ENCODE results near the gene TREM1. TPM values are rescaled to one million over a fixed set of nuclear protein-coding genes. Genes with fewer than 3 reads are reported as not detected.

TREM1 gene
- total RNA-seq: 1 to 10 TPM in 1 of 2 donors, under 1 TPM in 1; 0.55 to 1.3 TPM
- polyA plus RNA-seq (ENCODE audit: insufficient read length in 2 of 2): under 1 TPM; 0.41 to 0.49 TPM
- long read RNA-seq, donor 1: 0 reads
- long read RNA-seq, donor 2: 0 reads
- long read RNA-seq, donor 3: 0 reads
- long read RNA-seq, donor 4: 0 reads

DNA sequence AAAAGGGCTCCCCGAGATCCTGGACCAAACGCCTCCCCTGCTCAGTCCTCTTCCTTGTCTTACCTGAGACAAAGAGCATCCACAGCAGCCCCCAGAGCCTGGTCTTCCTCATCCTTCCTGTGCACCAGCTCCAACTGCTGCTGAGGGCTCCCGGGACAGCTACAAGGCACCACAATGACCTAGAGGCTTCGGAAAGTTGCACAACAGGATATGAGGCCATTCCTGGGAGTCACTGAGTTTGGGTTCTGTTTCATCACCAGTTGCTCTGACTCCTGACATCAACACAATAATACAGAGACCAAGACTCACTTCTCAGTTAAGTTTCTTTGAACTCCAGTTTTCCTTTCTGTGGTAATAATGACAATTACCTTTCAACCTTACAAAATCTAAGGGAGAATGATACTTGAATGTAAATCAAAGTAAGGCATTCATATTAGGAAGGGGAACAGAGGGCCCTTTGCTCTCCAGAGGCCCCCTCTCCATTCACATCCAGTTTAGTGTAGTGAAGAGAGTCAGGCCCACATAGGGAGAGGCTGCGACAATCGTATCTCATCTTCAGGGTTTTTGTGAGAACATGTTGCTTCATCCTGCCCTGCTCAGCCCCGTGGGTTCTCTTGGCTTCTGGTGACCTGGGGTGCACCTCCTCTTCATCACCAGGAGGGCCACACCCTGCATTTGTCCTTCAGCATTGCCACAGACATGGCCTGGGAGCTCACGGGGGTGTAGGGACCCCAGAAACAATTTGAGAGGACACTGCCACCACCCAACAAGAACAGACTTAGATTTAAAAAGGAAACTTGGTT, at the start of gene TREM1:
Gene TREM1, minus strand, starts transcription at position 139 of the 803 bp plus-strand sequence. Its CDS starts 27 bp downstream, at position 112.
- Histone ChIP-seq H3K36me3 (ENCODE audit: control insufficient read depth, insufficient read depth, low read length) (no peaks in the 10 kb centered on the region), H3K27ac (ENCODE audit: low read depth, low read length) (peak within 1 kb of the TSS; percentile 25), H3K4me1 (ENCODE audit: control insufficient read depth, insufficient read depth, low read length) (peaks cover 7% of the 10 kb centered on the region), H3K9me3 (ENCODE audit: control insufficient read depth, insufficient read depth, low read length) (no peaks in the 10 kb centered on the region), H3K27me3 (ENCODE audit: control insufficient read depth, insufficient read depth, low read length) (no peaks in the 10 kb centered on the region), H3K4me3 (ENCODE audit: low read depth, low read length) (no peak within 1 kb of the TSS)
- WGBS (ENCODE audit: insufficient coverage): 67% methylated on average over 7 of the region's 8 CpGs
- DNase-seq (ENCODE audit: low read depth in 4 of 6, low spot score in 6 of 6): no peak

DNA sequence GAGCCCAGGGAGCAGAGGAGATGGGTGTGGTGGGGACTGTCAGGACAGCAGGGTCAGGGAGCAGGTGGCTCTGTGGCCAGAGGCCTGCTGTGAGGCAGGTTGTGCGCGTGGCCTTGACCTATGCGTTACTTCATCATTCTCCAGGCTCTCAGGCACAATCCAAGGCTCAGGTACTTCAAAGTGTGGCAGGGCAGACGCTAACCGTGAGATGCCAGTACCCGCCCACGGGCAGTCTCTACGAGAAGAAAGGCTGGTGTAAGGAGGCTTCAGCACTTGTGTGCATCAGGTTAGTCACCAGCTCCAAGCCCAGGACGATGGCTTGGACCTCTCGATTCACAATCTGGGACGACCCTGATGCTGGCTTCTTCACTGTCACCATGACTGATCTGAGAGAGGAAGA, 49.5 kb upstream of the TREM1 start:
- Histone ChIP-seq H3K27me3 (ENCODE audit: control insufficient read depth, insufficient read depth, low read length) (no peaks in the 10 kb centered on the region), H3K36me3 (ENCODE audit: control insufficient read depth, insufficient read depth, low read length) (no peaks in the 10 kb centered on the region), H3K4me3 (ENCODE audit: low read depth, low read length) (no peak overlapping the region), H3K27ac (ENCODE audit: low read depth, low read length) (no peak overlapping the region), H3K4me1 (ENCODE audit: control insufficient read depth, insufficient read depth, low read length) (peaks cover 5% of the 10 kb centered on the region), H3K9me3 (ENCODE audit: control insufficient read depth, insufficient read depth, low read length) (no peaks in the 10 kb centered on the region)
- WGBS (ENCODE audit: insufficient coverage): 91% methylated on average over 11 of the region's 11 CpGs
- no peak for DNase-seq (ENCODE audit: low read depth in 4 of 6, low spot score in 6 of 6)

DNA sequence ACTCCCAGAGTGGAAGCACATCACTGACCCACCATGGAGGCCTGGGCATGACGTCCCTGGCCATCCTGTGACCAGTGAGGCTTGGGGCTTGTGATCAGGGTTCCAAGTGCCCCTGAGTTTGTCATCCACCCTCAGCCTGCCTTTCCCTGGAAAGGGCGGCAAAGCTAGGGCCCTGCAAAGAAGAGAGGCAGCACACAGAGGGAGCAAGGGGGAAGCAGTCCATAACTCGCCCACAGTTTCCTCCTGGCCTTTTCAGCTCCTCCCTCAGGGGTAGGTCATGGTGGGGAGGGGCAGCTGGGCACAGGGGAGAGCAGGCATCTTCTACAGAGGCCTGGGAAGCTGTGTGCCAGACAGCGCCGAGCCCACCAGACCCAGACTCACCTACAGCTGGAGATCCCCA, 48.8 kb upstream of the TREM1 start, which contains the start of gene NCR2:
Gene NCR2, plus strand, starts transcription at position 313 of the 400 bp plus-strand sequence. CDS start 269 bp downstream, outside the sequence.
- Histone ChIP-seq H3K36me3 (ENCODE audit: control insufficient read depth, insufficient read depth, low read length) (no peaks in the 10 kb centered on the region), H3K4me1 (ENCODE audit: control insufficient read depth, insufficient read depth, low read length) (peaks cover 5% of the 10 kb centered on the region), H3K27me3 (ENCODE audit: control insufficient read depth, insufficient read depth, low read length) (no peaks in the 10 kb centered on the region), H3K9me3 (ENCODE audit: control insufficient read depth, insufficient read depth, low read length) (no peaks in the 10 kb centered on the region), H3K27ac (ENCODE audit: low read depth, low read length) (no peak within 1 kb of the TSS), H3K4me3 (ENCODE audit: low read depth, low read length) (no peak within 1 kb of the TSS)
- 100% methylated on average over 3 of the region's 5 CpGs for WGBS (ENCODE audit: insufficient coverage)
- DNase-seq (ENCODE audit: low read depth in 4 of 6, low spot score in 6 of 6): no peak

DNA sequence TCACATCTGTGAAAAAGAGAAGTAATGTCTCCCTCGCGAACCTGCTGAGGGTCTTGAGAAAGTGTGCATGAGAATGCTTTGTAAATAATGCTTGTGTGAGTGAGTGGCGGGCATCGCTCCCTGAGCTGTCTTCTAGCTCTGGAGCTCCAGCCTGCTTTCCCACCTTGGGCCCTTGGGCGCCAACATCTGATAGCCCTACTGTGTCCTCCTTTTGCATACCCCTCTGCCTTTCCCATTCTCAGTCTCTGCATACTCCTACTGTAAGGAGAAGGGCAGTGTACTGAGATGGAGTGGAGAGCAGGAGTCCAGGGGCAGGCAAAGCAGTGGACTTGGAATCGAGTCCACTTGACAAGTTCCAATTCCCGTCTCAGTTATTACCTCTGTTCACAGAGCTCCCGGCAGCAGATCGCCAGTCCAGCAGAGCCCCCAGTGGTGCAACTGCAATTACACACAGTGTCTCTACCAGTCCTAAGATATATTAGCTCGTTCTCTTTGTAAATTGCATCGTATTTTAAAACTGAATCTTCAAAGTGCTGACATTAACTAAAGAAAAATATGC, 48.1 kb upstream of the TREM1 start:
- 56% methylated on average over 6 of the region's 11 CpGs for WGBS (ENCODE audit: insufficient coverage)
- Histone ChIP-seq H3K27me3 (ENCODE audit: control insufficient read depth, insufficient read depth, low read length) (no peaks in the 10 kb centered on the region), H3K27ac (ENCODE audit: low read depth, low read length) (no peak overlapping the region), H3K4me1 (ENCODE audit: control insufficient read depth, insufficient read depth, low read length) (peaks cover 5% of the 10 kb centered on the region), H3K9me3 (ENCODE audit: control insufficient read depth, insufficient read depth, low read length) (no peaks in the 10 kb centered on the region), H3K4me3 (ENCODE audit: low read depth, low read length) (no peak overlapping the region), H3K36me3 (ENCODE audit: control insufficient read depth, insufficient read depth, low read length) (no peaks in the 10 kb centered on the region)
- peak in 2 of 6 donors; percentile 20 to 80 for DNase-seq (ENCODE audit: low read depth in 4 of 6, low spot score in 6 of 6)

DNA sequence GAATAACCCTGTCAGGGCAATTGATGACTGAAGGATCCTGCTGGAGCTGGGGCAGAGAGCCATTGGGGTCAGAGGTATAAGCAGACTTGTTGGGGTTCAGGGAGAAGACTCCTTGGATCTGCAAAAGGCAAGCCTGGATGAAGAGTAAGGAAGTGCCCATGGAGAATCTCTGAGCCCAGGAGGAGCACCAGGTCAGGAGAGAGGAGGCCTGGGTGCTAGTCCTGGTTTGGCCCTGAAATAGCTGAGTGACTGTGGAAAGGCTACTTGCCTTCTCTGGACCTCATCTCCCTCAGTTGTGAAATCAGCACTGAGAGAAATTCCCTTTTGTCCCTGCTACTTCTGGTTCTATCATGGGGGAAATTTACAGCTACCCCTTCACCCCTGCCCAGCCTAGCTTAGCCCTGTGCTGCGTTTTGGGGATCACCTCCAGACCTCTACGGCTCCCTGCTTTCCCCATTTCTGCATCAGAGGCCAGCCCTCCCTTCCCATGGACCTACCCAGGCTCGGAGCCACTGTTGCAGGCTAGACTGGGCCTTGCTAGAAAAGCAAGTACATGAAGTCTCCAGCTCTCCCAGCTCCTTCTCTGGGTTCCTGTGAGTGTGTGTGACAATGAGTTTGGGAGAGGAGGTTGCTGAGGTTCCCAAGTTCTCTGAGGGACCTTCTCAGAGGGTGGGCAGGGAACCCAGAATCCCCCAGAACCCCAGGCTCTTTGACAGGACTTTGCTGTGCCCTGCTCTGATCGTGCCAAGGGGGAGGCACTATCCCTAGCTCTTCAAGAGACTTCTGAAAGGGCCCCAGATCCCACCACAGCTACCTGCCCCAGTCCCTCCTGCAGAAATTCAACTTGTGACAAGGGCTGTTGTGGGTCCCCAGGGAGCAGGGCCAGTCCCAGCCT, 46.6 kb upstream of the TREM1 start:
- no peak overlapping the region for H3K4me3 ChIP-seq (ENCODE audit: low read depth, low read length)
- H3K27ac ChIP-seq (ENCODE audit: low read depth, low read length): no peak overlapping the region
- peaks cover 5% of the 10 kb centered on the region for H3K4me1 ChIP-seq (ENCODE audit: control insufficient read depth, insufficient read depth, low read length)
- no peaks in the 10 kb centered on the region for H3K27me3 ChIP-seq (ENCODE audit: control insufficient read depth, insufficient read depth, low read length)
- DNase-seq (ENCODE audit: low read depth in 4 of 6, low spot score in 6 of 6): no peak
- H3K9me3 ChIP-seq (ENCODE audit: control insufficient read depth, insufficient read depth, low read length): no peaks in the 10 kb centered on the region
- H3K36me3 ChIP-seq (ENCODE audit: control insufficient read depth, insufficient read depth, low read length): no peaks in the 10 kb centered on the region
- 79% methylated on average over 3 of the region's 4 CpGs for WGBS (ENCODE audit: insufficient coverage)

DNA sequence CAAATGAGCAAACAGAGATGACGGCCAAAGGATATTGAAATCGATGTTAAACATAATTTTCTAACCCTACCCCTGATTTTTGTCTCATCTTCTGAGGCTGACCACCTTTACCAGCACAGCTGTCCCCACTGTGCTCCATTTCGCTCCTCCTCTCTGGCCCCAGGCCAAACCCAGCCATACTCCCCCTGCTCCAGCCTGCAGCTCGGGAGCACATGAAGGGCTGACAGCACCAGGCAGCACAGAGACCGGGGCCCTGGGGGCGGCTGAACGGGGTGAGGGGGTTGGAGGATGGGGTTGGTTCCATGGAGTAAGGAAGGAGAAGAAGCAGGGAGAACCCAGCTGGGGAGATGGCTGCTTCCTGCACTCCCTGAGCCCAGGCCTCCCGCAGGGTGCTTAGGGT, 45.8 kb upstream of the TREM1 start:
- Histone ChIP-seq H3K4me1 (ENCODE audit: control insufficient read depth, insufficient read depth, low read length) (peaks cover 5% of the 10 kb centered on the region), H3K9me3 (ENCODE audit: control insufficient read depth, insufficient read depth, low read length) (no peaks in the 10 kb centered on the region), H3K27ac (ENCODE audit: low read depth, low read length) (no peak overlapping the region), H3K27me3 (ENCODE audit: control insufficient read depth, insufficient read depth, low read length) (no peaks in the 10 kb centered on the region), H3K36me3 (ENCODE audit: control insufficient read depth, insufficient read depth, low read length) (no peaks in the 10 kb centered on the region), H3K4me3 (ENCODE audit: low read depth, low read length) (no peak overlapping the region)
- WGBS (ENCODE audit: insufficient coverage): 63% methylated on average over 6 of the region's 8 CpGs
- DNase-seq (ENCODE audit: low read depth in 4 of 6, low spot score in 6 of 6): peak in 1 of 6 donors; percentile 14

DNA sequence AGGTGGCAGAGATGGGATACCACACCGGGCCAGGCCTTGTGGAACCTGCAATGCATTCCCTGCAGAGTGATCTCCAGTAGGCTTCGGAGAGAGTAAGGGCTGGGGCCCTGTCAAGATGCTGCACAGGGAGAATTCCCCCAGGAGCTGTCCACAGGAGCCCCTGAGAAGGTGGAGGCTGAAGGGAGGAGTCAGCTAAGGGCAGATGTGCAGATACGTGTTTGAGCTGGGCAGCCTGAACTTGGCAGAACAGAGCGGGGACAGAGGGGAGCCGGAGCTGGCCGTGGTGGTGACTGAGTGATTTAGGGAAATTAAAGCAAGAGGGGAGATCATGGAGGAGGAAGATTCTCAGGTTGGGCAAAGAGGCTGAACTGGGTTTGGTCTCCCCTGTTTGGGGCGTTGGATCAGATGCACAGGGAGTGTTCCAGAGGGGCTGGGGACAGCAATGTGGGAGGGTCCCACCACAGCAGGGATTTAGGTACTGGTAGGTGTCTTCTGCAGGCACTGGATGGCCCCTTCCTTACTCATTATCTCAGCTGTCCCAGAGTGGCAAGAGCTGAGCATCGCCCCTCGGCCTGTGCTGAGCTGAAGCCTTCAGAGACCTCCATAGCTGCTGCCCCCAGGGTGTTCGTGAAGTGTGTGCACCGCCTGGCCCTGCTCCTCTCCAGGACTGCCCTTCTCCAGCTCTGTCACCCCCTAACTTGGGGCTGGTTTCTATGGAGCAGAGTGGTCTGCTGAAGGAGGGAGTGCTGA, 45.1 kb upstream of the TREM1 start:
- WGBS (ENCODE audit: insufficient coverage): 86% methylated on average over 9 of the region's 11 CpGs
- no peaks in the 10 kb centered on the region for H3K9me3 ChIP-seq (ENCODE audit: control insufficient read depth, insufficient read depth, low read length)
- peaks cover 5% of the 10 kb centered on the region for H3K4me1 ChIP-seq (ENCODE audit: control insufficient read depth, insufficient read depth, low read length)
- no peak overlapping the region for H3K4me3 ChIP-seq (ENCODE audit: low read depth, low read length)
- H3K27ac ChIP-seq (ENCODE audit: low read depth, low read length): no peak overlapping the region
- no peak for DNase-seq (ENCODE audit: low read depth in 4 of 6, low spot score in 6 of 6)
- no peaks in the 10 kb centered on the region for H3K36me3 ChIP-seq (ENCODE audit: control insufficient read depth, insufficient read depth, low read length)
- H3K27me3 ChIP-seq (ENCODE audit: control insufficient read depth, insufficient read depth, low read length): no peaks in the 10 kb centered on the region

DNA sequence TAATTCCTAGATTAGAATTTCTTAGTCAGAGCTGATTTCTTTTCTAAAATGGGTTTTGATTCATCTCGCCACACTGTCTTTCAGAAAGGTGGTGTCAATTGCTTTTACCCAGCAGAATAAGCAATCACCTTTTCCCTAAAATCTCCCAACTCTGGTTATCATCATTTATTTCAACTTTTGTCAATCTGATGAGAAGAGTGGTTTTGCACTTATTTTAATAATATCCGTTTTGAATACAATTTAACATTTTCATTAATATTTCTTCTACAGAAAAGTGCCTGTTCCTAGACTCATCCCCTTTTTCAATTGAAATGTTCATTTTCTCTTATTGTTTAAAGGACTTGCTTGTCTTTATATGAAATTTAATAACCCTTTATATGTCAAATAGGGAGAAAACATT, 40.7 kb upstream of the TREM1 start:
- Histone ChIP-seq H3K27me3 (ENCODE audit: control insufficient read depth, insufficient read depth, low read length) (no peaks in the 10 kb centered on the region), H3K9me3 (ENCODE audit: control insufficient read depth, insufficient read depth, low read length) (no peaks in the 10 kb centered on the region), H3K27ac (ENCODE audit: low read depth, low read length) (no peak overlapping the region), H3K4me3 (ENCODE audit: low read depth, low read length) (no peak overlapping the region), H3K4me1 (ENCODE audit: control insufficient read depth, insufficient read depth, low read length) (no peaks in the 10 kb centered on the region), H3K36me3 (ENCODE audit: control insufficient read depth, insufficient read depth, low read length) (no peaks in the 10 kb centered on the region)
- no peak for DNase-seq (ENCODE audit: low read depth in 4 of 6, low spot score in 6 of 6)
- 100% methylated on average over 1 of the region's 2 CpGs for WGBS (ENCODE audit: insufficient coverage)

DNA sequence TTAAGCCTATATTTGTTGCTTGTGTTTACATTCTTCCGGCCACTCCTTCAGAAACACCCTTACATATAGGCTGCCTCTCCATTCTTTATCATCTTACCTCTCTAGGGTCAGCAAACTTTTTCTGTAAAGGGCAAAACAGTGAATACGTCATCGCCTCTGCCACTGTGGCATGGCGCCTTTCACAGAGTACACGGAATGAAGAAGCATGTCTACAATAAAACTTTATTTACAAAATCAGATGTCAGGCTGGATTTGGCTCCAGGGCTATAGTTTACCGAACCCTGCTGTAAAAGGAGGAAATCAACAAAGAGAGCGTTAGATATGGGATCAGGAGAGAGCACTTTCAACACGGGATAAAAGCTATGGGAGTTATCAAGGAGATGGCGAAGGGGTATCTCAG, 39.6 kb upstream of the TREM1 start:
- Histone ChIP-seq H3K4me1 (ENCODE audit: control insufficient read depth, insufficient read depth, low read length) (no peaks in the 10 kb centered on the region), H3K36me3 (ENCODE audit: control insufficient read depth, insufficient read depth, low read length) (no peaks in the 10 kb centered on the region), H3K27me3 (ENCODE audit: control insufficient read depth, insufficient read depth, low read length) (no peaks in the 10 kb centered on the region), H3K9me3 (ENCODE audit: control insufficient read depth, insufficient read depth, low read length) (no peaks in the 10 kb centered on the region), H3K27ac (ENCODE audit: low read depth, low read length) (no peak overlapping the region), H3K4me3 (ENCODE audit: low read depth, low read length) (no peak overlapping the region)
- 68% methylated on average over 5 of the region's 9 CpGs for whole genome bisulfite sequencing (ENCODE audit: insufficient coverage)
- no peak for DNase-seq (ENCODE audit: low read depth in 4 of 6, low spot score in 6 of 6)
